AG08395 (cell line): ENCODE measurements around the gene B4GALNT3.

ENCODE experiments used
- DNase-seq: peaks from one replicate; pipeline ENCODE4 v3.0.0; 2012; ENCODE audit warnings: mixed read lengths, low spot score

The B4GALNT3 gene

GRCh38 chr12:559906-560455 lies 100.2 kb downstream of the B4GALNT3 start:
- no peak for DNase-seq

DNA sequence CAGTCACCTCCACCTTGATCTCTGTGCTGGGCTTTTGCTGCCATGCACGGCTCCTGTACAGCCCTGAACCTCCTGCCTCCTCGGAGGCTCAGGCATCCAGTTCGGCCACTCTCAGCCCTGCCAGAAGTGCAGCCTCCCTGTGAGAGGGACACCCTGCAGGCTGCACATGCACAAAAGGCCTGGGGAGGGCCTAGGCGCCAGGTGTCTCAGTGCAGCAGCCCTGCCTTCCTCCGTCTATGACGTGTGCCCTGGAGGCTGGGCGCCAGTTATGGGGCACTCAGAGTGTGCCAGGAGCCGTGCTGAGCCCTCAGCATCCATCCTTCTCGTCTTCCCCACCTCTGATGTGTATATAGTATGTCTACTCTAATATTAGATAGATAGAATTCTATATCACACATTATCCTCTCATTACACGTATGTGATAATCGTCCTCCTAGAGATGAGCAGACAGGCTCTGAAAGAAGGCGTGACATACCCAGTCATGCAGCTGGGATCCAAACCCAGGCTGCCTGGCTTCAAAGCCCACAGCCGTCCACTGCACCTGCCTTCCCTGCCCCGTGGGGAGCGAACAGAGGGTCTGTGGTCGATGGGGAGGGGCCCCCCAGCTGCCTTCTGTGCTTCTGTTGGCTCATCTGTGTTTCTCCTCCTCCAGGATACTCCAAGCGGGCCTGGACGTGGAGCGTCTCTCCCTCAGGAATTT lies 101.1 kb downstream of the B4GALNT3 start:
- DNase-seq: no peak

GRCh38 chr12:561391-561705 lies 101.6 kb downstream of the B4GALNT3 start:
- DNase-seq: no peak

DNA sequence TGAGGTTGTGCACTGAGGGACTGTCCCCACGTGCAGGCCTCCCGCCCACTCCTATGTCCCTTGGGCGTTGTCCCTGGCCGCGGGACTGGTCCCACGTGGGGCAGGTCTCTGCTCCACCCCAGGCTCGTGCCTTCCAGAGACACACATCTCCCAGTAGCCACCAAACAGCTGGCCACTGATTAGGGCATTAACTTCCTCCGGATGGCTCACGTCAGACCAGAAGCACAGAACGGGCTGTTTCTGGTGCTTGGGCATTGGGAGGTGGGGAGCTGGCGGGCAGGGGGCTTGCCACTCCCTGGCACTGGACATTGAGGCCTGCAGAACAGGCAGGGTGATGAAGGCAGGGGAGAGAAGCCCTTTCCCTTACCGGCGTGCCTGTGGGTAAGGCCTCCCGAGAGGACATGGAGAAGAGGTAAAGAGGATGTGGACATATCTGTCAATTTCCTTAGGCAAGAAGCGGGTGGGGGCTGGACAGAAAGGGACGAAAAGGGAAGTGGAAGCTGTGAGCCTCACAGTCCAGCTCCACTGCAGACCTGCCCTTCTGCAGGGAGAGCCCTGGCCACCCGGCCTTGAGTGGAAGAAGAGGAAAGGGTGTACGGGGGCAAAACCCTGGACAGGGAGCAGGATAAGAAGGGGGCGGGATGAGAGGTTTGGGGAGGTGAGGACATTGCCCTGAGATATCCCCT lies 102.3 kb downstream of the B4GALNT3 start:
- DNase-seq: no peak

GRCh38 chr12:562634-563033 lies 102.9 kb downstream of the B4GALNT3 start:
- no peak for DNase-seq

DNA sequence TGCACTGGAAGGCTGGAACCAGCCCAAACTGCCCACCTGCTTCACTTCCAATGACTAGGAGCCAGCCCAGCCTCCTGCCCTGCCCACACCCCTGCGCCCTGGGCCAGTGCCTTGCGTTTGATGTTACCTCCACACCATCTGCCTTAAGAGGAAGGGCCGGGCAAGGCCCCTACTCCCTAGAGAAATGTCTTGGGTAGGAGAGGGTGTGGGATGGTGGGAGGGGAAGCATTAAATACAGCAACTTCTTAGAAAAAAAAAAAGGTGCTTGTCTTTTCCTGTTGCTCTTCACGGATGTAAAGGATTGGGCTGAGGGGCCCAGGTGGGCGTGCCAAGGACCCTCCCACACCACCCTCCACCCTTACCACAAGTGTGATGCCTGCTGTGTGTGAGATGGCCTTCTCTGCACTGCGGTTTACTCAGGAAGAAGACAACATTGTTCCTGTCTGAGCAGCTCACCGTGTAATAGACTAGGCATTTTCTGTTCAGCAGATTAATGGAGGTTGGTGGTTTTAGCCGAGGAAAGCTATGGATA lies 103.6 kb downstream of the B4GALNT3 start:
- peak; percentile 18 for DNase-seq

GRCh38 chr12:563787-564298 lies 104.1 kb downstream of the B4GALNT3 start:
- no peak for DNase-seq

DNA sequence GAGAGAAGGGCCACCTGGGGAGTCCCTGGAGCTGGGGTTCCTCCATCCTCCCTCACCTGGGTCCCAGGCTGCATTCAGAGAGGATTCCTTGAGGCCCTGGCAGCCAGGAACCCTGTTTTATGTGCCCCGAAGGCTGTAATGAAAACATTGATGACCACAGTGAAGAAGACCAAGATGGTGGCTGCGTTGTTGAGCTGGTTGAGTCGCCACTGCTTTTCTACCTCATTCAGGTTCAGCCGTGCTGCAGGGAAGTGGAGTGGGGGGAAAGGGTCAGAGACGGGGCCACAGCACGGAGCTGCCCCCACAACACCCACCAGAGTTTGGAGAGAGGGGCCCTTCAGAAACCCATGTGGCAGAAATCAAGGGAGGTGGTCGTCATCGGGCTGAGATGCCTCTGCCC lies 105.4 kb downstream of the B4GALNT3 start:
- no peak for DNase-seq

DNA sequence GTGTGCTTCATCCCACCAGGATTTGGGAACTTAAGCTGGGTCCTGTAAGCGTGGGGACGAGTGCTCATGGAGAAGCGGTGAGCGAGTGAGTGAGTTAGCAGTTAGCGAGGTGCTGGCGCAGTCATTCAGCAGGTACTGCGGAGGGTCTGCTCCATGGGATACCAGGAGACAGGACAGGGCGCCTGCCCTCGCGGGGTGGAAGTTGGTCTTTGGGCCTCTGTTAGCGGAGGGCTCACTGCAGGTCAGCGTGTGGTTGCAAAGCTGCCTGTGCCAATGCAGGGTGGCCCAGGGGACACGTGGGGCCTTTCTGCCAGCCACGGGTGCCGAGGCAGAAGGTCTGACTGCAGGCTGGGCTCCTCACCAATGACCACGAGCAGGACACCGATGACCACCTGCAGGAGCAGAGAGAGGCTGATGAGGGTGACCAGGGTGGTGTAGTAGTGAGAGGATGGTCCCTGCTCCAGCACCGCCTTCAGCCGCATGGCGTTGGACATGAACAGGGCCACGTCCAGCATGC lies 105.9 kb downstream of the B4GALNT3 start:
- no peak for DNase-seq

DNA sequence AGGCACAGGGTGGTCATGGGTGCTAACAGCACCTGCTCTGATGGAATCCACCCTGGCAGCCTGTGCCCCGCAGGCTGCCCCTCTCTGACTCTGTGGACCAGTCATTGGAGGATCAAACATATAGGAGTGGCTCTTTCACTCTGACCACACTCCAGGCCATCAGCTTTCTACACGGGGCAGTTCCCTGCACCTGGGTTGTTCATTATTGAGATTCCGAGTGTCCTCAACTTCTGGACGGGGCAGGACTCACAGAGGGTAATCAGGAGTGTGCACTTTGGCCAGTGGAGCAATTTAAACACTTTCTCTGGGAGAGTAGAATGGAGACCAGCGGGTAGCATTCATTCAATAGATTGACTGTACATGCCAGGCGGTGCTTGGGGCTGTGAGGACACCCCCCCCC lies 108.7 kb downstream of the B4GALNT3 start:
- no peak for DNase-seq

GRCh38 chr12:569091-569676 lies 109.4 kb downstream of the B4GALNT3 start:
- no peak for DNase-seq

GRCh38 chr12:569803-570434 lies 110.2 kb downstream of the B4GALNT3 start:
- DNase-seq: peak; percentile 95

- peak; percentile 96 for DNase-seq
Measured at GRCh38 chr12:570435-570920, 110.7 kb downstream of the B4GALNT3 start.

- DNase-seq: peak; percentile 90
Measured at GRCh38 chr12:570921-571794, 111.4 kb downstream of the B4GALNT3 start.

- DNase-seq: no peak
Measured at GRCh38 chr12:571795-572531, 112.2 kb downstream of the B4GALNT3 start.

- no peak for DNase-seq
Measured at GRCh38 chr12:572532-572899, 112.8 kb downstream of the B4GALNT3 start.

DNA sequence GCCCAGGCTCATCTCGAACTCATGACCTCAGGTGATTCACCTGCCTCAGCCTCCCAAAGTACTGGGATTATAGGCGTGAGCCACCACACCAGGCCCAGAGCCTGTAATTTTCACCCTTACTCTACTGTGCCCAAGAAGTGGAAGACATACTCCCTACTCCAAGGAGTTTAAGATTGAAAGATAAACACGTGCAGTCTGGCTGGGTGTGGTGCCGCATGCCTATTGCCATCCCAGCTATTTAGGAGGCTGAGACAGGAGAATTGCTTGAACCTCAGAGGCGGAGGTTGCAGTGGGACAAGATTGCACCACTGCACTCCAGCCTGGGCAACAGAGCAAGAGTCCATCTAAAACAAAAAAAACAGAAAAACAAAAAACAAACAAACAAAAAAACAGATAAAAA lies 113.5 kb downstream of the B4GALNT3 start:
- DNase-seq: no peak

- DNase-seq: no peak
Measured at GRCh38 chr12:574475-575128, 114.9 kb downstream of the B4GALNT3 start.

- DNase-seq: no peak
Measured at GRCh38 chr12:575129-575502, 115.4 kb downstream of the B4GALNT3 start.
